Measurements from ENCODE around the gene GNB5. TPM values are rescaled to one million over a fixed set of nuclear protein-coding genes. Genes with fewer than 3 reads are reported as not detected.

GNB5 gene
- total RNA-seq, 1 donor from 2014 or later: 23.7 TPM

GRCh38 chr15:52066842-52067544, 124.2 kb downstream of the GNB5 start:
- TF ChIP-seq CTCF (conservative IDR thresholded peaks at IDR 0.05; ENCODE audit: low read depth, low read length): no peak
- no peak for DNase-seq (ENCODE audit: low read depth)
- no peak overlapping the region for H3K4me3 ChIP-seq (ENCODE audit: low read depth, low read length)

Other genes with a start within 250 kb of the GNB5 start
- 24.2 and 31.5 TPM in 2 replicates for gene LEO1, start 219.6 kb downstream of the GNB5 start, total RNA-seq
- 32.6 and 43.7 TPM in 2 replicates for gene MAPK6, start 172.2 kb downstream of the GNB5 start, total RNA-seq
- gene BCL2L10, start 78.6 kb downstream of the GNB5 start, total RNA-seq: 0.51 and 0.58 TPM in 2 replicates
- gene MYO5C, start 104.4 kb upstream of the GNB5 start, total RNA-seq: 16.9 and 22.3 TPM in 2 replicates

Measured in epithelial cell of proximal tubule (primary cell).